ENCODE measurements around the gene USP3. TPM values are rescaled to one million over a fixed set of nuclear protein-coding genes. Genes with fewer than 3 reads are reported as not detected.

USP3 gene
- total and polyA plus RNA-seq, 2 of the 13 experiments (the other 11 are each of a cell fraction or from before 2014, with no cell fraction given) = 14.3 to 61.2 TPM

DNA sequence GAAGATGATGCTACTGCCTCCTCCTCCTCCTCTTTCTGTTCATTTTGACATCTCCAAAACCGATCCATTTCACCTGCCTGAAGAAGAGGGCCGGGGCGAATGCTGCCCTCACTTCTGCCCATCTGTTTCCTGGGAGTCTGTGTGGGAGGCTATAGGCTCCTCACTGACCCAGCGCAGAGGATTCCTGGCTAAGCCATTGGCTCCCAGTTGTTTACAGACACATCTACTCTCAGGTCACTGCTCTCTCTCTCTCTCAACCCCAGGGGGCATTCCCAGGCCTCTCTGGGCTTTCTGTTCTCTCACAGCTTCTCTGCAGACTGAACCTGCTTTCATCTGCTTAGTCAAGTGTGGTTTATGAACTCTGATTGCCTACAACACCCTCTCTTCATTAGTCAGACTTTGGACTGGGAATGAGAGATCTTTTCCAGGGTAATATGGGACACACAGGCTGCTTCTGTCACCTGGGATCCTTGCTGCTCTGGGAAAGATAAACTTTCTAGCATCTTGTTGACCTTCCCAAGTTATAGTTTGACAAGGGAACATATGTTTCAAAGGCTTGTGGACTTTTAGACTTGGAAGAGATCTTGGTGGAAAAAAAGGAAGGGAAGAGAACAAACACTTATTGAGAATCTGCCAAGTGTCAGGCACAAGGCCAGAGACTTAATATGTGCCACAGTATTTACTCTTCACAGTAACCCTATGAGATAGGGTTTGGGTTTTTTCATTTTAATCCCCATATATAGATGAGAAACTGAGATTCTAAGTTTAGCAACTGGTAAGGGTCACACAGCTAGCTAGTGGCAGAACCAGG is 30.2 kb upstream of the USP3 start (continued):
- TF ChIP-seq NFIB (CRISPR knock-in tag; IDR thresholded peaks at IDR 0.05; ENCODE audit: borderline replicate concordance) = no peak
- no peak for TF ChIP-seq PRPF4 (IDR thresholded peaks at IDR 0.05; ENCODE audit: low read depth, low read length, poor library complexity, severe bottlenecking)
- TF ChIP-seq ZNF224 (CRISPR knock-in tag; IDR thresholded peaks at IDR 0.05) = no peak
- TF ChIP-seq, protein P1, sequence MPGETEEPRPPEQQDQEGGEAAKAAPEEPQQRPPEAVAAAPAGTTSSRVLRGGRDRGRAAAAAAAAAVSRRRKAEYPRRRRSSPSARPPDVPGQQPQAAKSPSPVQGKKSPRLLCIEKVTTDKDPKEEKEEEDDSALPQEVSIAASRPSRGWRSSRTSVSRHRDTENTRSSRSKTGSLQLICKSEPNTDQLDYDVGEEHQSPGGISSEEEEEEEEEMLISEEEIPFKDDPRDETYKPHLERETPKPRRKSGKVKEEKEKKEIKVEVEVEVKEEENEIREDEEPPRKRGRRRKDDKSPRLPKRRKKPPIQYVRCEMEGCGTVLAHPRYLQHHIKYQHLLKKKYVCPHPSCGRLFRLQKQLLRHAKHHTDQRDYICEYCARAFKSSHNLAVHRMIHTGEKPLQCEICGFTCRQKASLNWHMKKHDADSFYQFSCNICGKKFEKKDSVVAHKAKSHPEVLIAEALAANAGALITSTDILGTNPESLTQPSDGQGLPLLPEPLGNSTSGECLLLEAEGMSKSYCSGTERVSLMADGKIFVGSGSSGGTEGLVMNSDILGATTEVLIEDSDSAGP (CRISPR knock-in tag; IDR thresholded peaks at IDR 0.05; ENCODE audit: borderline replicate concordance) = no peak
- TF ChIP-seq ATAD3A (CRISPR knock-in tag; IDR thresholded peaks at IDR 0.05) = no peak
- no peak for TF ChIP-seq KAT2B (IDR thresholded peaks at IDR 0.05; ENCODE audit: borderline replicate concordance, low read depth, low read length)
- no peak for TF ChIP-seq XRCC5 (optimal IDR thresholded peaks at IDR 0.05; ENCODE audit: low read length)
- TF ChIP-seq PITX1 (CRISPR knock-in tag; IDR thresholded peaks at IDR 0.05) = peak; percentile 87
- TF ChIP-seq, protein P2, sequence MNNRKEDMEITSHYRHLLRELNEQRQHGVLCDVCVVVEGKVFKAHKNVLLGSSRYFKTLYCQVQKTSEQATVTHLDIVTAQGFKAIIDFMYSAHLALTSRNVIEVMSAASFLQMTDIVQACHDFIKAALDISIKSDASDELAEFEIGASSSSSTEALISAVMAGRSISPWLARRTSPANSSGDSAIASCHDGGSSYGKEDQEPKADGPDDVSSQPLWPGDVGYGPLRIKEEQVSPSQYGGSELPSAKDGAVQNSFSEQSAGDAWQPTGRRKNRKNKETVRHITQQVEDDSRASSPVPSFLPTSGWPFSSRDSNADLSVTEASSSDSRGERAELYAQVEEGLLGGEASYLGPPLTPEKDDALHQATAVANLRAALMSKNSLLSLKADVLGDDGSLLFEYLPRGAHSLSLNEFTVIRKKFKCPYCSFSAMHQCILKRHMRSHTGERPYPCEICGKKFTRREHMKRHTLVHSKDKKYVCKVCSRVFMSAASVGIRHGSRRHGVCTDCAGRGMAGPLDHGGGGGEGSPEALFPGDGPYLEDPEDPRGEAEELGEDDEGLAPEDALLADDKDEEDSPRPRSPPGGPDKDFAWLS (CRISPR knock-in tag; IDR thresholded peaks at IDR 0.05; ENCODE audit: borderline replicate concordance) = no peak
- no peak for TF ChIP-seq RBFOX2 (IDR thresholded peaks at IDR 0.05; ENCODE audit: low read depth, low read length)
- no peak for TF ChIP-seq ZNF83 (CRISPR knock-in tag; IDR thresholded peaks at IDR 0.05; ENCODE audit: borderline replicate concordance)
- TF ChIP-seq, protein P3, sequence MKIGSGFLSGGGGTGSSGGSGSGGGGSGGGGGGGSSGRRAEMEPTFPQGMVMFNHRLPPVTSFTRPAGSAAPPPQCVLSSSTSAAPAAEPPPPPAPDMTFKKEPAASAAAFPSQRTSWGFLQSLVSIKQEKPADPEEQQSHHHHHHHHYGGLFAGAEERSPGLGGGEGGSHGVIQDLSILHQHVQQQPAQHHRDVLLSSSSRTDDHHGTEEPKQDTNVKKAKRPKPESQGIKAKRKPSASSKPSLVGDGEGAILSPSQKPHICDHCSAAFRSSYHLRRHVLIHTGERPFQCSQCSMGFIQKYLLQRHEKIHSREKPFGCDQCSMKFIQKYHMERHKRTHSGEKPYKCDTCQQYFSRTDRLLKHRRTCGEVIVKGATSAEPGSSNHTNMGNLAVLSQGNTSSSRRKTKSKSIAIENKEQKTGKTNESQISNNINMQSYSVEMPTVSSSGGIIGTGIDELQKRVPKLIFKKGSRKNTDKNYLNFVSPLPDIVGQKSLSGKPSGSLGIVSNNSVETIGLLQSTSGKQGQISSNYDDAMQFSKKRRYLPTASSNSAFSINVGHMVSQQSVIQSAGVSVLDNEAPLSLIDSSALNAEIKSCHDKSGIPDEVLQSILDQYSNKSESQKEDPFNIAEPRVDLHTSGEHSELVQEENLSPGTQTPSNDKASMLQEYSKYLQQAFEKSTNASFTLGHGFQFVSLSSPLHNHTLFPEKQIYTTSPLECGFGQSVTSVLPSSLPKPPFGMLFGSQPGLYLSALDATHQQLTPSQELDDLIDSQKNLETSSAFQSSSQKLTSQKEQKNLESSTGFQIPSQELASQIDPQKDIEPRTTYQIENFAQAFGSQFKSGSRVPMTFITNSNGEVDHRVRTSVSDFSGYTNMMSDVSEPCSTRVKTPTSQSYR (CRISPR knock-in tag; IDR thresholded peaks at IDR 0.05; ENCODE audit: borderline replicate concordance) = peak; percentile 32; the same call in 1 of the 2 replicates
- TF ChIP-seq CHD2 (IDR thresholded peaks at IDR 0.05; ENCODE audit: low read depth, low read length) = no peak
- peak; percentile 86 for TF ChIP-seq TCF7 (IDR thresholded peaks at IDR 0.05; ENCODE audit: low read depth)
- no peak for TF ChIP-seq ZNF296 (CRISPR knock-in tag; conservative IDR thresholded peaks at IDR 0.05)
- TF ChIP-seq MLLT10 (CRISPR knock-in tag; IDR thresholded peaks at IDR 0.05) = no peak
- TF ChIP-seq, protein P4, sequence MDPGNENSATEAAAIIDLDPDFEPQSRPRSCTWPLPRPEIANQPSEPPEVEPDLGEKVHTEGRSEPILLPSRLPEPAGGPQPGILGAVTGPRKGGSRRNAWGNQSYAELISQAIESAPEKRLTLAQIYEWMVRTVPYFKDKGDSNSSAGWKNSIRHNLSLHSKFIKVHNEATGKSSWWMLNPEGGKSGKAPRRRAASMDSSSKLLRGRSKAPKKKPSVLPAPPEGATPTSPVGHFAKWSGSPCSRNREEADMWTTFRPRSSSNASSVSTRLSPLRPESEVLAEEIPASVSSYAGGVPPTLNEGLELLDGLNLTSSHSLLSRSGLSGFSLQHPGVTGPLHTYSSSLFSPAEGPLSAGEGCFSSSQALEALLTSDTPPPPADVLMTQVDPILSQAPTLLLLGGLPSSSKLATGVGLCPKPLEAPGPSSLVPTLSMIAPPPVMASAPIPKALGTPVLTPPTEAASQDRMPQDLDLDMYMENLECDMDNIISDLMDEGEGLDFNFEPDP (CRISPR knock-in tag; conservative IDR thresholded peaks at IDR 0.05) = 0 out of 2 replicates have a peak, but pooled peaks have one; percentile 71
- no peak; the same call in 1 of the 2 replicates for TF ChIP-seq MIER3 (CRISPR knock-in tag; IDR thresholded peaks at IDR 0.05; ENCODE audit: borderline replicate concordance)
- no peak for TF ChIP-seq DMAP1 (CRISPR knock-in tag; IDR thresholded peaks at IDR 0.05)

All from HepG2 (cell line).